Heart left ventricle (tissue), 16 donors: ENCODE data around the gene KCNH1. TPM values are rescaled to one million over a fixed set of nuclear protein-coding genes. Genes with fewer than 3 reads are reported as not detected.

Source experiments
- ATAC-seq, 4 donors: fragments of 200-7000 bp; cut with Tn5 transposase; one replicate each; pipeline ENCODE4 v1.9.1; 2020 to 2022; ENCODE audit warnings: moderate library complexity in 4 of 4, mild to moderate bottlenecking in 3 of 4, moderate number of reproducible peaks in 1 of 4
- DNase-seq, 5 donors: peaks; one replicate each; pipeline ENCODE4 v3.0.0-alpha.2; 2020
- H3K27ac ChIP-seq, 12 donors: fragments of 200-600 bp; sonication (generic) in 4 of 12; one replicate each; pipeline versions ENCODE4 v1.5.0 to v1.8.0; 2016 to 2022; ENCODE audit warnings: mild to moderate bottlenecking in 2 of 12
- H3K27me3 ChIP-seq, 9 donors: fragments of 200-600 bp; sonication (generic) in 2 of 9; one replicate each; pipeline versions ENCODE4 v1.5.1 to v1.8.0; 2016 to 2022; ENCODE audit warnings: mild to moderate bottlenecking in 3 of 9
- H3K36me3 ChIP-seq, 9 donors: fragments of 200-600 bp; sonication (generic) in 2 of 9; one replicate each; pipeline versions ENCODE4 v1.5.0 to v1.8.0; 2018 to 2022; ENCODE audit warnings: mild to moderate bottlenecking in 2 of 9
- H3K4me1 ChIP-seq, 12 donors: fragments of 200-600 bp; sonication (generic) in 4 of 12; one replicate each; pipeline versions ENCODE4 v1.5.0 to v1.8.0; 2016 to 2022; ENCODE audit warnings: mild to moderate bottlenecking in 3 of 12
- H3K4me3 ChIP-seq, 12 donors: fragments of 200-600 bp; sonication (generic) in 4 of 12; one replicate each; pipeline versions ENCODE4 v1.5.0 to v1.8.0; 2017 to 2022; ENCODE audit warnings: mild to moderate bottlenecking in 9 of 12, moderate library complexity in 4 of 12
- H3K9me3 ChIP-seq, 12 donors: fragments of 200-600 bp; sonication (generic) in 4 of 12; one replicate each; pipeline versions ENCODE4 v1.5.0 to v1.8.0; 2016 to 2022; ENCODE audit warnings: mild to moderate bottlenecking in 1 of 12
- POLR2A ChIP-seq, 2 donors: fragments of 450-650 bp; IDR thresholded peaks; one replicate each; pipeline ENCODE4 v1.6.1; 2017; ENCODE audit warnings: antibody characterized with exemption in 2 of 2, mild to moderate bottlenecking in 2 of 2, moderate library complexity in 2 of 2
- WGBS, 4 donors: extraction: QIAGEN DNeasy Blood & Tissue Kit in 2 of 4; methylation state at CpG; one replicate each; pipeline versions ENCODE4 v1.1.5 to v1.1.7; 2013 to 2018; 5-methylcytosine and 5-hydroxymethylcytosine counted together
- intact Hi-C, 10 donors: fragments of 100-400 bp; cut with DNase I; formaldehyde crosslinking; loops; one replicate each; pipeline versions ENCODE4 v1.11.1 to v1.14.2; 2022
- polyA plus RNA-seq, 2 donors: library from polyadenylated mRNA; stranded (reverse); fragments of 200-250 nt; gene quantifications; one replicate each; pipeline ENCODE4 v1.2.3, GENCODE V29; 2013
- total RNA-seq, 9 donors: library from RNA; depleted of rRNA in 2 of 9; stranded (reverse); fragments of >200 nt in 2 of 9; fragmentation: NEBNext Ultra II Directional in 3 of 9; extraction: Animal tissue kit (Norgen Biotek cat#: 25700) in 3 of 9; gene quantifications; one replicate each; pipeline versions ENCODE4 v1.1.0 to v1.2.4, GENCODE V29; 2016 to 2023
- TF ChIP-seq, protein P1 (sequence below), 12 donors: fragments of 200-600 bp; sonication (generic) in 4 of 12; IDR thresholded peaks; one replicate each; pipeline versions ENCODE4 v1.5.0 to v1.8.0; 2018 to 2022; ENCODE audit warnings: antibody characterized with exemption in 12 of 12, mild to moderate bottlenecking in 5 of 12
- donor health status: ischemic (EF 13 %, LVEDD 7.1; RV severe dilation, severe dysfunction).
- donor health status: healthy with polysubstance abuse.
- donor health status: DM: no; HTN: yes; CAD: no.
- donor health status: DM: no; HTN: no; CAD: no.
- donor health status: ischemic (EF 25% LVEDD 6.9; RV normal size, moderate dysfunction).
- donor health status: ischemic (EF 25% LVEDD 5.7; RV mildly dilated, moderate dysfunction).
- donor health status: healthy.
- donor health status: DM: yes; HTN: yes; CAD: no.
- donor health status: ischemic (EF 35%, LVEDD 5.7; RV mildly dilated, moderate dysfunction).
- donor health status: nonischemic (EF 11% LVEDD 7.7; RV severe dilation, severe dysfunction).
- donor health status: DM: yes; HTN: yes; CAD: no.
- donor health status: PGD.
- donor health status: ischemic (EF 29% LVEDD 5.4; RV normal size, mild dysfunction).
- donor health status: nonischemic (EF 23%, LVEDD 6.1; RV moderate dilation, normal function).

Gene KCNH1
- total and polyA plus RNA-seq, 11 donors = 0.03 TPM; not detected in 10

DNA sequence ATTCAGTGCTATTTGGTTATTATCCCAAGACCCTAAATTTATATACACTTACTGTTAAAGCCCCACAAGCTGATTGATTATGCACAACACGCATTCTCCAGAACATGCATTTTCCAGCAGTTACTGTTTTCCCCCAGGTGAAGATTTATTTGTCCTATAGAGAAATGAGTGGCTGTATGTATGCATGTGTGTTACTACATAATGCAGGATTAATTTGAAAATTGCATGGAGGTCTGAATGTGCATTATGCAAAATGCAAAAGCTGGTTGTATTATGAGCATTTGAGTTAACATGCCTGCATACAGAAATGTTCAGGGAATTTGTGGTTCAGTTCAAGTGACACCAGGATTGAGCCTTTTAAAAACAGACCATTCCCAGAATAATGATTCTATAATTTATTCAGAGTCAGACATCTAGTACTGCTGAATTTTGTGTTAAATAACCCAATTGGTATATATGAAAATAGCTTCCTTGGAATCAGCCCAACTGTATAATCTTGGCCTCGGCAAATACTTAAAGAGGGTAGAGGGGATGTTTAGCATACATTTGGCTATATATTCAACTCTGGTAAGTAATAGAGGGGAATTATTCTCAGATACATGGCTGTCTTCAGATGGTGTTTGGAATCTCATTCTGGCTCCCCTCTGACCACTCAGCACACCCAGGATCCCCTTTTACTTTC is 485.2 kb downstream of the KCNH1 start:
- 67 to 95% (median 73%) methylated on average over 2 of the region's 2 CpGs for WGBS, 4 donors
- no peaks in the 10 kb centered on the region for H3K9me3 ChIP-seq
- TF ChIP-seq, protein P1, sequence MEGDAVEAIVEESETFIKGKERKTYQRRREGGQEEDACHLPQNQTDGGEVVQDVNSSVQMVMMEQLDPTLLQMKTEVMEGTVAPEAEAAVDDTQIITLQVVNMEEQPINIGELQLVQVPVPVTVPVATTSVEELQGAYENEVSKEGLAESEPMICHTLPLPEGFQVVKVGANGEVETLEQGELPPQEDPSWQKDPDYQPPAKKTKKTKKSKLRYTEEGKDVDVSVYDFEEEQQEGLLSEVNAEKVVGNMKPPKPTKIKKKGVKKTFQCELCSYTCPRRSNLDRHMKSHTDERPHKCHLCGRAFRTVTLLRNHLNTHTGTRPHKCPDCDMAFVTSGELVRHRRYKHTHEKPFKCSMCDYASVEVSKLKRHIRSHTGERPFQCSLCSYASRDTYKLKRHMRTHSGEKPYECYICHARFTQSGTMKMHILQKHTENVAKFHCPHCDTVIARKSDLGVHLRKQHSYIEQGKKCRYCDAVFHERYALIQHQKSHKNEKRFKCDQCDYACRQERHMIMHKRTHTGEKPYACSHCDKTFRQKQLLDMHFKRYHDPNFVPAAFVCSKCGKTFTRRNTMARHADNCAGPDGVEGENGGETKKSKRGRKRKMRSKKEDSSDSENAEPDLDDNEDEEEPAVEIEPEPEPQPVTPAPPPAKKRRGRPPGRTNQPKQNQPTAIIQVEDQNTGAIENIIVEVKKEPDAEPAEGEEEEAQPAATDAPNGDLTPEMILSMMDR (IDR thresholded peaks at IDR 0.05) = no peak
- no peak for TF ChIP-seq POLR2A (IDR thresholded peaks at IDR 0.05)
- H3K4me3 ChIP-seq = no peak overlapping the region
- no peaks in the 10 kb centered on the region for H3K36me3 ChIP-seq
- ATAC-seq (no peak), DNase-seq (no peak)
- no peak overlapping the region for H3K27ac ChIP-seq
- no peaks in the 10 kb centered on the region for H3K27me3 ChIP-seq
- peaks cover 0 to 9% (median 2%) of the 10 kb centered on the region in 12 donors for H3K4me1 ChIP-seq
- intact Hi-C loops = no loop called here

DNA sequence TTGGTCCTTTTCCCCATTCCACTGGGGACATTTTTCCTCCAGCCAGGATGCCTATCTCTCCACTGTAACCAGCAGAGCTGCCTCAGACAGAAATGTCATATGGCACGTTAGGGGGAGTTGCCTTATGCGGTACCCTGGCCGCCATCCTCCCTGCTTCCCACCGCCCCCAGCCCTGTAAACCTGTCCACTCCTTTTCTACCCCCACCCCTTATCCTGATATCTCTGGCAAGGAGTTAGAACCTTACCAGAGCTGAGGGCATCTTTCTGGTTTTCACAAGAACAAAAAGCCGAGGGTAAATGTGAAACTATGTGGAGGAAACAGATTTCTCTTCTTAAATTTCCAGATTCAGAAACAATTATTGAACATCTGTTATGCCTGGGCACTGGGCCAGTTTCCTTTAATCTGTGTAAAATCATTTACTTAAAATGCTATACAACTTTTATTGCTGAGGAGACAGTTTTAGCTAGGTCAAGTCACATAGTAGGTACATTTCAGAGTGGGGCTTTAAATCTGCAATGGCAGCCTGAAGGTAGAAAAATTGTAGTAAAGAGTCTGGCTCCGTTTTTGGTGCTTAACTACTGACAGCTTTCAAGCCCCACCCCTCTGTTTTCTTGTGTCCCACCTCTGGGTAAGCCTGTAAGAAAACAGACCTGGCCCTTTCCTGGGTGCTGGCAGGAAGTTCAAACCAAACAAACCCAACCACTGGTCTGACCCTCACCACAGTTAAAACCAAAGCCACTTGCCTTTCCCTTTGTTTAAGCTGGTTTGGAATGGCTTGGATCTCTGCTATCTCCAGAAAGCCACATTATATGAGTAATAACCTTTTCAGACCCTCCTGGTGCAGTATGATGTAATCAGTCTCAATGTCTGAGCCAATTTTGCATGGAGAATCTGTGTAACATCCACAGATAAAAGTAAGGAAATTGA is 486.3 kb downstream of the KCNH1 start:
- no peaks in the 10 kb centered on the region for H3K36me3 ChIP-seq
- ATAC-seq = peak in 1 of 4 donors; percentile 64

DNA sequence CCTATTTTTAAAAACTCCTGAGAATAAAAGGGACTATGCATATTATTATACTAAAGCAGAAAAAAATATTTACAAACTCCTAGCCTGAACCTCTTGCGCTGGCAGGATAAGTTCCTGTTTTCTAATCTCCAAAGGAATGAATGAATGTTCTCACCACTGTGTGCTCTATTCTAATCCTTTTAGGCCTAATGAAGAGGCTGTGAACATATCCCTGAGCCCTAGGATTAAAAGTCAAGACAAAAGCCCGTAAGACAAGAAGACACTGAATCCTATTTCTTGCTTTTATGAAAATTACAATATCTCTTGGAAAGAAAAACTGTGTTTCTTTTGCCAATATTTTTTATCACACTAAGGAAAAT is 487.7 kb downstream of the KCNH1 start:
- Histone ChIP-seq H3K4me3 (no peak overlapping the region), H3K9me3 (no peaks in the 10 kb centered on the region), H3K27me3 (no peaks in the 10 kb centered on the region), H3K4me1 (peaks cover 0 to 9% (median 2%) of the 10 kb centered on the region in 12 donors), H3K36me3 (no peaks in the 10 kb centered on the region), H3K27ac (no peak overlapping the region)
- TF ChIP-seq POLR2A (IDR thresholded peaks at IDR 0.05) = no peak
- TF ChIP-seq, protein P1 (IDR thresholded peaks at IDR 0.05) = no peak
- intact Hi-C loops = no loop called here
- 53 to 85% (median 77%) methylated on average over 2 of the region's 2 CpGs for WGBS, 4 donors
- no peak for ATAC-seq
- no peak for DNase-seq

More for the DNA sequence above, 486.3 kb downstream of the KCNH1 start:
- 58 to 64% (median 61%) methylated on average over 6 of the region's 6 CpGs for WGBS, 4 donors
- no peak overlapping the region for H3K27ac ChIP-seq
- TF ChIP-seq POLR2A (IDR thresholded peaks at IDR 0.05) = no peak
- TF ChIP-seq, protein P1 (IDR thresholded peaks at IDR 0.05) = no peak
- DNase-seq = no peak
- intact Hi-C loops = no loop called here
- no peak overlapping the region for H3K4me3 ChIP-seq
- no peaks in the 10 kb centered on the region for H3K9me3 ChIP-seq
- peaks cover 0 to 9% (median 2%) of the 10 kb centered on the region in 12 donors for H3K4me1 ChIP-seq
- no peaks in the 10 kb centered on the region for H3K27me3 ChIP-seq

DNA sequence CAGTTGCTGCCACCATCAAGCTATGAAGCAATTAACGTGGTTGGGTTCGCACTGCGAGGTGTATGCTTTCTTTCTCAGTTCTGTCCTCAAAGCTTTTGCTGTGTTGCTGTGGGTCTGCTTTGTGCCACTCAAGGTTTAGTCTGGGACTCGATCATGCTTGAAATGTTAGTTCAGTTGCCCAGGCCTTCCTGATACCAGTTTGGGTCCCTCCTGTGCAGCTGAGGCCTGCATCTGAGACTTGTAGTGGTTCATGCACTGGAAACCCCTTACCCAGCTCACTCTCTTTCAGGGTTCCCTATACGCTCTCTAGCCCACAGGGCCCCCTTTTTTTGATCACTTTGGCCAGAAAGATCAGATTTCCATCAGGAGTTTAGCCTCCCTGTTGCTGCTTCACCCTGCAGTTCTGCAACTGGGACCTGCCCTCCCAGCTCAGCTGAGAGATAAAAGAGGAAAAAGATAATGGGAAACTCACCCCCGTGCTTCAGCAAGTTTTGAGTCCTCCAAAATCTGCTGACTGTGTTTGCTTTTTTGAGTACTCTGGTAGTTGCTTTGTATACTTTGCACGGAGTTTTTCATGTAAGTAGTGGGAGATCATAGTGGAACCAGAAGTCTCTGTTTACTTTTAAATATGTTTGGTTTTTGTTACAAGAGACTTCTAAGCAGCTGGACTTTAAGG is 488.2 kb downstream of the KCNH1 start:
- Histone ChIP-seq H3K36me3 (no peaks in the 10 kb centered on the region), H3K27me3 (no peaks in the 10 kb centered on the region), H3K4me3 (no peak overlapping the region), H3K9me3 (no peaks in the 10 kb centered on the region), H3K4me1 (peaks cover 0 to 9% (median 2%) of the 10 kb centered on the region in 12 donors), H3K27ac (no peak overlapping the region)
- WGBS, 4 donors = 71 to 77% (median 75%) methylated on average over 7 of the region's 7 CpGs
- DNase-seq (no peak), ATAC-seq (no peak)
- TF ChIP-seq POLR2A (IDR thresholded peaks at IDR 0.05) = no peak
- TF ChIP-seq, protein P1 (IDR thresholded peaks at IDR 0.05) = no peak
- intact Hi-C loops = no loop called here
